Measurements from ENCODE around the gene RNF123. TPM values are rescaled to one million over a fixed set of nuclear protein-coding genes. Genes with fewer than 3 reads are reported as not detected.
"Not testable (repeated sequence)": the region's sequence is repeated elsewhere in the genome, so short reads cannot be mapped to it uniquely, and the experiment has no call there.

Gene RNF123
- total RNA-seq, 1 donor from 2014 or later: 52.8 TPM

DNA sequence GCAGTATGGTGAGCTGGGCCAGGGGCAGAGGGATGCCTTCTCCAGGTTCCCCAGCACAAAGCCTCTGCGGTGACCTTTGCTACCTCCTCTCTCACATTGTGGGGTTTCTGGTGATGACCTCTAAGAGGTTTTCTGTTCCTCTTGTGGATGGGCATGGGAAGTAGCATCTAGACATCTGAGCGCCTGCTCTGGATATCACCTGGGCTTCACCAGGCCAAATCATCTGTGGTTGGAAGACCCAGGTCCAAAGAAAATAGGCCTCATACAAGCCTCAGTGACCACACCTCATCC is 8.2 kb upstream of the RNF123 start:
- DNase-seq (ENCODE audit: low spot score): no peak

DNA sequence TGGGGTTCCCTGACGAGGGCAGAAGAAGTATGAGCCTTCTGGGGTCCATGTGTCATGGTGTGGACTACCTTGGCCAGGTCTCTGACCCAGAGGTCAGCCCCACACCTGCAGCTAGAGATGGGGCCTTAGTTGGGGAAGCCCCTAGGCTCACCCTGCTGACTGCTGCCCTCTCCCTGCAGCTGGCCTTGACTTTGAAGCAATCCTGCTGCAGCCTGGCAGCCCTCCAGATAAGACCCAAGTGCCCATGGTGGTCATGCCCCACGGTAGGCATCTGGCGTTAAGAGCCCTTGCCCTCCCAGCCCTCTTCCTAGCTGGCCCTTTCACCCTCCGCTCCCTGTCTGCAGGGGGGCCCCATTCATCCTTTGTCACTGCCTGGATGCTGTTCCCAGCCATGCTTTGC is 7.8 kb upstream of the RNF123 start:
- DNase-seq (ENCODE audit: low spot score): no peak

DNA sequence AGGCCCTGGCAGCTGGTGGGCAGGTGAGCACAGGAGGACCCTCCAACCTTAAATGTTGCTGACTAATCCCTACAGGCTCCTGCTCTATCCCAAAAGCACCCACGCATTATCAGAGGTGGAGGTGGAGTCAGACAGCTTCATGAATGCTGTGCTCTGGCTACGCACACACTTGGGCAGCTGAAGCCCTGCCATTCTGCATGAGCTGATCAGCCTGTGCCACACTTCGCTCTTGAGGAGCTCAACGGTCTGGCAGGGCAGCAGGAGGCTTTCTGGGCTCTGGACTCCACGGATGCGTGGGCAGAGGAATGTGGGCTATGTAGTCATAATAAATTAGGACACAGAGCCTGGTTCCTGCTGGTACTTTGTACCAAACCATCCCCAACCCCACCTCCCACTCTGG is 6.2 kb upstream of the RNF123 start:
- no peak for DNase-seq (ENCODE audit: low spot score)

DNA sequence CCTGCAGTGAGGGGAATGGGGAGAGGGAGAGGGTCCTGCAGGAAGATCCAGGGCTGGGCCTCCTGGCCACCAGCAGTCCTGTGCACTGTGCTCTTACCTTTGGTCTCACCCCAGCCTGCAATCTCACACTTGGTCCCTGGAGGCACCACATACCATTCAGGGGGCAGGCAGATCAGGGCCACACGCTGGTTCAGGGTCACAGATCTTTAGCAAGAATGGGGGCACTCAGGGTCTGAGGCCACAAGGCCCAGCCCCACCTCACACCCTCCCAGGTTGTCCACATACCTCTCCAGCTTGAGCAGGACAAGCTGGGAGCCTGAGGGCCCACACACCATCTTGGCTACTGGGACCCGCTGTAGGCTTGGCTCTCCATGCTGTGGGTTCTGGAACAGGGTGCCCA is 4.9 kb upstream of the RNF123 start:
- not testable (repeated sequence) for DNase-seq (ENCODE audit: low spot score)

DNA sequence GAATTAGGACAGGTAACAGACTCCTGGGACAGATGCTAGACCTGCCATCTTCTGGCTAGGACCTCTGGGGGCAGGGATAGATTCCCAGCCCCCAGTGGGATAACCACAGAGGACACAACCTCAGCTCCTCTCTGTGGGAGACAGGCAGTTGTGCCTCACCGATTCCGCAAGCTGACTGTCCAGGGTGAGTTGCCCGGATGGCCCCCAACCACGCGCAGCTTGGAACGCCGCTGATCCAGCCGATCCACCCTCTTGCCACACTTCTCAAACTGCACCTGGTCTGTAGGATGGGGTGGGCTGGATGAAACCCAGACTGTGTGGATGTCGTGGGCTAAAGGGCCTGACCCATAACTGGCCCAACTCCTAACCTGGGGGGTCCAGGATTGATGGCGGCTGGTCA is 4.3 kb upstream of the RNF123 start:
- DNase-seq (ENCODE audit: low spot score): not testable (repeated sequence)

DNA sequence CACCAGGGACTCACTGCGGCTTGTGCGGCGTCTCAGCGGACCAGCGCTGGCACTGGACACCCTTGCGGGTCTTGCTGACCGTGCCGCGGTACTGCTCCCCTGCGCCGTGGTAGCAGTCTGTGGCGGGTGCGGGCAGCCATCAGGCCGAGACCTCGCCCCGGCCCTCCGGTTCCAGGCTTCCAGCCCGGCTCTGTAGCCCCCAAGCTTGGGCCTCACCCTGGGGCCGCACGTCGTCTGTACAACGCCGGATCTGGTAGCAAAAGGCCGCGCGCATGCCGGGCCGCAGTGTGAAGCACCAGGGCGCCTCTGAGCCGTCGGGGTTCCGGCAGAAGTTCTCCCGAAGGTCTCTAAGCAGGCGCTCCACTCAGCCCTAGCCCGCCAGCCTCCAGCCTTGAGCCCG is 3.5 kb upstream of the RNF123 start:
- not testable (repeated sequence) for DNase-seq (ENCODE audit: low spot score)

DNA sequence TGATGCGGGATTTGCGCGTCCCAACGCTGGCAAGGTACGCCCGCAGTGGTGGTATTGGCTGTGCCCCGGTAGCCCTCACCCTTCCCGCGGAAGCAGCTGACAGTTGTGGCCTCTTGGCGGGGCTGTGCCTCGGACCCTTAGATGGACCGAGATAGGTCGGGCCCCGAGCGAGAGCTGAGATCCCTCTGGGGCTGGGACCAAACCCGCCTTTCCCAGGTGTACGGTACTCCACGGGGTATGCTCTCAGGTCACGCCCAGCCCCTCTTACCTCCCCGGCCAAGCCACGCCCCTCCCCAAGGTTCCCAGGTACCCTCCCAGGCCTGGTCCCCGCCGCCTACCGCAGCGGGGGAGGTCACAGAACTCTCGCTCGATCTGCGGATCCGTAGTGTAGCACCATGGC is 3.0 kb upstream of the RNF123 start:
- DNase-seq (ENCODE audit: low spot score): peak; percentile 59

DNA sequence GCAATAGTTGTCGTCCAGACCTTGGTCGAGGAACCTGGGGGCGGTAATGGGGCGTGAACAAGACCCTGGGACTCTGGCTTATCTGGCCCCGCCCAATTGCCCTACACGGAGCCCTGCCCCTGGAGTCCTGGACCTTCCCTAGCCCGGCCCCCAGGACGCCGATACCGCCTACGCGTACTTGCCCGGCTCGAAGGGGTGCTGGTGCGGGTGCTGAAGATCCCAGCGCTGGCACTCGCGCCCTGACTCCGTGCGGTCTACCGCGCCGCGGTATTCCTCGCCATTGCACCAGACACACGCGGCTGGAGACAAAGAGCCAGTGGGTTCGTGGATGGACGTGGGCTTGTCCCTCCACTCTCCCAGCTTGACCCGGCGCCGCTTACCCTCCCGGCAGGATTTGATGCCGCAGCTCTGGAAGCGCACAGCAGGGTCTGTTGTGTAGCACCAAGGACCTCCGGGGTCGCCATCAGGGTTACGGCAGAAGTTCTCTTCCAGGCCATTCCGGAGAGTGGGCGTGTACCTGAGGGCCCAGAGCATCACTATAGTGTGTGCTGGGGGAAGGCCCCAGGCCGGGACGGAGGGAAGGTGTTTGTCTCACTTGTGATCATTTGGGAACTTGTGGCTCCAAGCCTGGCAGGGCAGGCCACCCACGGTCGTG is 2.5 kb upstream of the RNF123 start:
- DNase-seq (ENCODE audit: low spot score): not testable (repeated sequence)

DNA sequence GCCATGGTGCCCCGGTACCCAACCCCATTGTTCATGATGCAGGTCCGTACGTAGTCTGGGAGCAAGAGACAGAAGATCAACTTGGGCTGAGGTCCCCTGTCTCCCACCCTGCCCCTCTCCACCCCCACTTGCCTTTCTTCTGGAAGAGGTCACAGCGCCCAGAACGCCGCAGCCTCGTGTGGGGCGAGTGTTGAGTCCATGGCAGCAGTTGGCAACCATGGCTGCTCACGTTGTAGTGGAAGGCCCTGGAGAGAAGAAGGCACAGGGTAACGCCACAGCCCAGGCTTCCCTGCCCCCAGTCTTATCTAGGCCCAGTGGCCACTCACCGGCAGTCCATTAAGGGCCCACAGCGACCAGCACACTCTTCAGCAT is 1.9 kb upstream of the RNF123 start:
- DNase-seq (ENCODE audit: low spot score): not testable (repeated sequence)

DNA sequence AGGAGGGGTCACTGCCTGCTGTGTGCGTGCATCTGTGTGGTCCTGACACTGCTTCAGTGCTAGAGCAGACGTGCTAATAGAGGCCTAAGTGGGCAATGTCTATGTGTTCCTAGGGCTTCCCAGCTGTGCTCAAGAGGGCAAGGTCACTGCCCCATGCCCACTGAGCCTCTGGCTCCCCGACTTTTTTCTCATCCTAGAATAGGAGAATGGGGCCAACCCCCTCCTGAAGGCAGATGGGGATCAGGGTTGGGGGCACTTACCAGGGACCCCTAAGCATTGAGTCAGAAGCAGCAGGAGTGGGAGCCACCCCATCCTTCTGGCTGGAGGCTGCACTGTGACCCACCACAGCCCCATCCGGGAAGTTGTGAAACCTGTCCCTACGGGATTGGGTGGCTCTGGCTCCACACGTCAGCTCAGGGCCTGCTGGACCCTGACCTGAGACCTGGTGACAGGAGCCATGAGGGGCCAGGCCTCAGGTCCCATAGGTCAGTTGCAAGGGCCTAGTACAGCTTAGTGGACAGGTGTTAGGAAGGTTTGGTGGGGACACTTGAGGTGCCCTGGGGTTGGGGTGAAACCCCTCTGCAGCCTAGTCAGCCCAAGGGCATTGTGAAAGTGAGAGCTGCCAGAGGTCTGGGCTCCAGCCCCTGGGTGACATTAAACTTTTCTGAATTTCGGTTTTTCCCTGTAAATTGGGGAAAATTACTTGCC is 865 bp upstream of the RNF123 start:
- DNase-seq (ENCODE audit: low spot score): not testable (repeated sequence)

DNA sequence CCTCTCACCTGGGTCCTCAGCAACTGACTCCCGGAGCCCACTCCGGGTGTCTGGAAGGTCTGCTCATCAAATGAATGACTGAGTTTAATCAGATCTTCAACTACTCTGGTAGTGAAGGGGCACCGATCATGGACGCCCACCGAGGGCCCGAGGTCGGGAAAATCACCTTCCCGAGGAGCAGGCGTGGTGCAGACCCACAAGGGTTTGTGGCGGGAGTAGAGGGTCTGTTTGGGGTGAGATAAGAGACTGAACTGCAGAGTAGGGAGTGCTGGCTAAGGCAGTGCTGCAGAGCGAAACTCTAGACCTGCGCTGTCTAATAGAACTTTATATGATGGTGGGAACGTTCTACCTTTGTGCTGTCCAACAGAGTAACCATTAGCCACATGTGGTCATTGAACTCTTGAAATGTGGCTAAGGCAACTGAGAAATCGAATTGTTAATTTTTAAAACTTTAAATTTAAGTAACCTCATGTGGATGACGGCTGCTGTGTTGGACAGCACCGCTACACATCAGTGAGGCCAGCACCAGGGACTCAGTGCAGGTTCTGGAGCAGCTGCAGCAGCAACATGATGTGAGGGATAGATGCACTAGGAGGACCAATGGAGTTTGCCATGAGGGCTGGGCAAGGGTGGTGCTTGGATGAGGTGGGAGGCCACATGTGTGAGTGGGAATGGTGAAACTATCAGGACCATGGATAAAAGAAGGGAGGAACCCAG is 709 bp downstream of the RNF123 start:
- not testable (repeated sequence) for DNase-seq (ENCODE audit: low spot score)

DNA sequence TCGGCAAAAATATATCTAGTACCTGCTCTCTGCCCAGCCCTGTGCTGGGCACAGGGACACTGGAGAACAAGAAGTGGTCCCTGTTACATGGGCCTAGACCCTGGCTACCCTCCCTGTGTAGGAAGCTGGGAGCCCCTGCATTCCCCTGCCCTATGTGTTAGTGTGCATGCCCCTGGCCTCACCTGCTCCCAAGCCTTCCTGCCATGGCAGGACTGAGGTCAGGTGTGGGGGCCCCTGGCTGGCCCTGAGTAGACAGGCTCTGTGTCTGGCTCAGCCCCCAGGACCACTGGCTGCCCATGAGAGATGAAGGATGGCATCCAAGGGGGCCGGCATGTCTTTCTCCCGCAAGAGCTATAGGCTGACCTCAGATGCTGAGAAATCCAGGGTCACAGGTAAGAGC is 1.5 kb downstream of the RNF123 start:
- DNase-seq (ENCODE audit: low spot score): not testable (repeated sequence)

DNA sequence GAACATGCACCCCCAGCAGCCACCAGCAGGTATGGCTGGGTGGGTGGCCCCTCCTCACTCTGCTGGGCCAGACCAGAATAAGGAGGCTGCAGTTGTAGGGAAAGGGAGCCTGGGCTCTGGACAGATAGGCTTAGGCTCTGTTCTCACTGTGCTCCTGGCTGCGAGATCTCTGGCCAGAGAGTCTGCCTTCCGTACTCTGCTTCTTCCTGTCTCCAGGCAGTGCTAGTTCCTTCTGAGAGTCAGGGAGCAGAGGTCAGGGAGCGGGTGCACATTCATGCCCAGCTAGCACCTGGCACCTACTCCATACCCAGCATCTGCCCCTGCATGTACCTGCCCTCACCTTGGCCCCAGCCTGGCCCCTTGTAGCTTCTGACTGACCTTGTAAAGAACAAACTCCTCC is 2.1 kb downstream of the RNF123 start:
- DNase-seq (ENCODE audit: low spot score): not testable (repeated sequence)

DNA sequence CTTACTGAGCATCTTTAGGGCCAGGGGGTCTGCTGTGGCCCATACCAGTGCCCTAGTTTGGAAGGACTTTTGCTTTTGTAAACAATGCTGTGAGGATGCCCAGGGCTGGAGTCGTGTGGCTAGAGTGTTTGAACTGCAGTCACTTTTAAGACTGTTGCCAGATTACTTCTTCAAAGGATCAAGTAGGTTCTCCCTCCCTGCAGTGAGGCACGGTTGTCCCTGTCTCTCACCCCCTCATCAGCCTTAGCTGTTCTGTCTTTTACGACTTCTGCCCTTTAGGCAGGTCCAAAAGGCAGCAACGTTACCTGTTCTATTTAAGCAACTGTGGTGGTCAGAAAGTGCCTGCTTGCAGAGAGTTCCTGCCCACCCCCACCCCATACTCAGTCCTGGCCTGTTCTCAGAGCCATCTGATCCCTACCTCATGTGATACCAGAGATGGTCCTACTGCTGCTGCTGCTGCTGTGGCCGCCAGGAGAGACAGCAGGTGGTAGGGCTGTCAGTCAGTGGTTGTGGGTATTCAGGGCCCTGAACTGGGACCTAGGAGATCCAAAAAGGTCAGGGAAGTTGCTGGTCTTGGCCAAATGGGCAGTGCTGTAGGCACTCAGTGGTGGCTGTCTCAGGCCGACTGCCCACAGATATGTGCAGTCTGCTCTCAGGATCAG is 5.2 kb downstream of the RNF123 start:
- not testable (repeated sequence) for DNase-seq (ENCODE audit: low spot score)

DNA sequence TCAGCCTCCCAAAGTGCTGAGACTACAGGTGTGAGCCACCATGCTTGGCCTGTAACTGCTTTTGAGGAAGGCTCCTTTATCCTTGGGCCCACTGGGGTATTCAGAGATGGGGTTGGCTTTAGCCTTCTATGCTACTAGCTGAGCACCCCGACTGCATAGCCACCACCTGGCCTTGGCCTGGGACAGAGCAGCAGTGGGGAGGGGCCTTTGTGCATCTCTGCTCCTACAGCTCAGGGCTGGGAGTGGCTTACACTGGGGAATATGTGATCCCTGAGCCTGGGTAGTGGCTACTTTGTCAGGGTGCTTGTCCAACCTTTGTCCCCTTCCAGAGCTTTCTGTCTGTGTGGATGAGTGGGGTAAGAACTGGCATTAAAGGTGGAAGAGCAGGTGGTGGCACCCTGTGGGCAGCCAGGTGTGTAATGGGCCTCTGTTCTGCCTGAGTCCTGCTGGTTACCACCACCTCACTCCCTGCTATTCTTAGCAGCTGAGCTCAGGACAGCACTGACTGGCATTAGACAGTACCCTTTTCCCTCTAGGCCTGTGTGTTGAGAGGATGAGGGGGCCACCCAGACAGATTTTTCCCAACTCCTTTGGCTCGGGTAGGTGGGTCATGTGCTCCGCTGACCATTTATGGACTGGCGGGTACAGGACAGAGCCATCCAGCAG is 6.1 kb downstream of the RNF123 start:
- not testable (repeated sequence) for DNase-seq (ENCODE audit: low spot score)

DNA sequence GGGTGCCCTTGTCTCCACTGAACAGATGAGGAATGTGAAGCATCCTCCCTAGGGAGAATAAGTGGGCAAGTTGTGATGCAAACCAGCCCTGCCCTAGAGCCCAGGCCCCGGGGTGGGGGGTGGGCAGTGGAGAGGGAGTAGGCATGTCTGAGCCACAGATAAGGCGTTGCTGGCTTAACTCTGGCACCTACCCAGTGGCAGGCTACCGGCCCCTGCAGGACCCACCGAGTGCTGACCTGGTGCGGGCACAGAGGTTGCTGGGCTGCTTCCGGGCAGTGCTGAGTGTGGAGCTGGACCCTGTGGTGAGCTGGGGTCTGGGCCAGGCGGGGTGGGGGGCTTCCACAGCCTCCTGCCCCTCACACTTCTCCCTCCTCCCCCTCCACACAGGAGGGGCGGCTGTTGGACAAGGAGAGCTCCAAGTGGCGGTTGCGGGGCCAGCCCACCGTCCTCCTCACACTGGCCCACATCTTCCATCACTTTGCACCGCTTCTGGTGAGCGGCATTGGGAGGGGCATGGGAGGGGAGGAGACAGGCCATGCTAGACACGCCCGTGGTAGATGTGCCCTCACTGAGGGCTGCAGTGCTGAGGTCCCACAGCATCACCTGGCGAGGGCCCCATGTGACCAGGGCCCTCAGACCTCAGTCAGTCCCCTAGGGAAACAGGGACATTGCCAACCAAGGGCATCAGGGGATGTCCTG is 10.1 kb downstream of the RNF123 start:
- DNase-seq (ENCODE audit: low spot score): no peak

DNA sequence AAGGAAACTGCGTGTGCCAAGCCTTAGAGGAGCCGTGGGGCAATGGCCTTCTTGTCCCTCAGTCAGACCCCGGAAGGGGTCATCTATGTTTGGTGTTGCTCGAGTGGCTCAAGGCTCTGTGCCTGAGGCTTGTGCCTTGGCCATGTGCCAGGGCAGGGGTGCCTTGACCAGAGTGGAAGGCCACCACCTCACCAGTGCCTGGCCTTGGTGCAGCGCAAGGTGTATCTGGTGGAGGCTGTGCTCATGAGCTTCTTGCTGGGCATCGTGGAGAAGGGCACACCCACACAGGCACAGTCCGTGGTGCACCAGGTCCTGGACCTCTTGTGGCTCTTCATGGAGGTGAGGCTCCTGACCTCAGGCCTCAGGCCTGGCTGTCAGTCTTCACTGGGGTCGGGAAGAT is 10.7 kb downstream of the RNF123 start:
- no peak for DNase-seq (ENCODE audit: low spot score)

DNA sequence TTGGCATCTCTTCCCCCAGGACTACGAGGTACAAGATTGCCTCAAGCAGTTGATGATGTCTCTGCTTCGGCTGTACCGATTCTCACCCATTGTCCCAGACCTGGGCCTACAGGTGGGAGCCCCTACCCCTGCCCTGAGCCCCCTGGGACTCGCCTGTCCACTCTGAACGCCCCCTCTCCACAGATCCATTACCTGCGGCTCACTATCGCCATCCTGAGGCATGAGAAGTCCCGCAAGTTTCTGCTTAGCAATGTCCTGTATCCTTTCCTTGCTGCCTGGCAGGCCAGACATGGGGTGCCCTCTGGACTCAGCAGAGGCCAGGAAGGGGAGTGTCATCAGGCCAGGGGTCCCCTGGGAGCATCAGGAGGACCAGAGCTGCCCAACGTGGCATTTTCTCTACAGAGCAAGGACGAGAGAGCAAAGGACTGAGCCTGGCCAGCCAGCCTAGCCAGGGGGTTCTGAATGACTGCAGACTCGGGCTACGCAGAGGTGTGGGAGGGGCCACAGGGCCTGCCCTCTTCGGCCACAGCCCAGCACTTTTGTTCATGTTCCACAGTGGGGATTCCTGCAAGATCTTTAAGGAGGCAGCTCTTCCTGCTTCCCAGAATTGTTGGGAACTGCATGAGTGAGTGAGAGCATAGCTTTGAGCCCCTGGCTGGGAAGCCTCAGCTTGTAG is 11.2 kb downstream of the RNF123 start:
- no peak for DNase-seq (ENCODE audit: low spot score)

DNA sequence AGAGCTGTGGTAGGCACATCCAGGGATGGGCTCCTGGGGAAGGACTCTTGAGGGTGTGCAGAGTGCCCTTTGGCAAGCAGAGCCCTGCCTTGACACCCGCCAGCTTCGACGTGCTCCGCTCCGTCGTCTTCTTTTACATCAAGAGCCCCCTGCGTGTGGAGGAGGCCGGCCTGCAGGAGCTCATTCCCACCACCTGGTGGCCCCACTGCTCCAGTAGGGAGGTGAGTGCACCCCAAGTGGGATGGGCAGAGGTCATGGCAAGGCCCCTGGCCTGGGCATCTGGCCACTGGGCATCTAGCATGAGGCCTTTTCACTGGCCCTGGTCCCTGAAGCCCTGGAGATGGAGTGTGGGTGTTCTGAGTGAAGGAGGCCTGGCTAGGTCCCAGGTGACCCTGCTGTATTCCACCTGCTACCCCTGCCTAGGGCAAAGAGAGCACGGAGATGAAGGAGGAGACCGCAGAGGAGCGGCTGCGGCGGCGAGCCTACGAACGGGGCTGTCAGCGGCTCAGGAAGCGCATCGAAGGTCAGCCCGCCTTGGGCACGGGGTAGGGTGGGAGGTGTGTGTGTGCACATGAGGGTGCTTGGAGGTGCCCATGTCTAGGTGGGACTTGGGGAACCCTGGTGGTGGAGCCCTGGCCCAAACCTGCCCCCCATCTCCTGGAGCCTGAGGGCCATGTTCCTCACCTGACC is 12.2 kb downstream of the RNF123 start:
- no peak for DNase-seq (ENCODE audit: low spot score)

DNA sequence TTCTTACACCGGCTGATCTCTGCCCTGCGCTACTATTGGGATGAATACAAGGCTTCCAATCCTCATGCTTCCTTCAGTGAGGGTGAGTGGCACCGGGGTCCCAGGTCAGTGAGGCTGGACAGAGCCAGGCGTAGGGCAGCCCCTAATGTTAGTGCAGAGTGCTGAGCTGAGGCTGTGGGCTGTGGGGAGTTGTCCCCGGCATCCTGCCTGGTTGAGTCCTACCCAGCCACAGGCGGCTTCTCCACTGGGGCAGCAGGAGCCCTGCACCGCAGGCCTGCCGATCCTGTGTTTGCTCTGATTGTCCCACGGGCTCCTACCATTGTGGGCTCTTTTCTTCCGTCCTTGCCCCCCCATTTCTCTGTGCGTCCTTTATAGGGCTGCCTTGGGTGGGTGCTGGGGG is 13.3 kb downstream of the RNF123 start:
- no peak for DNase-seq (ENCODE audit: low spot score)

Data from ureter (tissue), 1 donor.